HG02840 (cell line): ENCODE results near the gene CPN1.
"Not testable (repeated sequence)": the region's sequence is repeated elsewhere in the genome, so short reads cannot be mapped to it uniquely, and the experiment has no call there.

Experiments
- ATAC-seq: cut with Tn5 transposase; IDR thresholded peaks from one replicate; pipeline ENCODE4 v1.9.1; 2021; ENCODE audit warnings: mild to moderate bottlenecking, moderate library complexity, moderate number of reproducible peaks; ENCODE audit not compliant: unreplicated experiment, low FRiP score

Gene CPN1

DNA sequence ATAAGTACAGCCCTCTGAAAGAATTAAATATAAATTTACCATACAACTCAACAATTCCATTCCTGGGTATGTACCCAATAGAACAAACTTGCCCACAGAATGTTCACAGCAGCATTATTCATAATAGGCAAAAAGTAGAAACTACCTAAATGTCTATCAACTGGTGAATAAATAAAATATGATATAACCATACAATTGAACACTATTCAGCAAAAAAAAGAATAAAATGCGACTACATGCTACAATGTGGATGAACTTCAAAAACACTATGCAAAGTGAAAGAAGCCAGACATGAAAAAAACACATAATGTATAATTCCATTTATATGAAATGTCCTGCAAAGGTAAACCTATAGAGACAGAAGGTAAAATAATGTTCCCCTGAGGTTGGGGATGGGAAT, 2.0 kb upstream of the CPN1 start:
- no peak for ATAC-seq

DNA sequence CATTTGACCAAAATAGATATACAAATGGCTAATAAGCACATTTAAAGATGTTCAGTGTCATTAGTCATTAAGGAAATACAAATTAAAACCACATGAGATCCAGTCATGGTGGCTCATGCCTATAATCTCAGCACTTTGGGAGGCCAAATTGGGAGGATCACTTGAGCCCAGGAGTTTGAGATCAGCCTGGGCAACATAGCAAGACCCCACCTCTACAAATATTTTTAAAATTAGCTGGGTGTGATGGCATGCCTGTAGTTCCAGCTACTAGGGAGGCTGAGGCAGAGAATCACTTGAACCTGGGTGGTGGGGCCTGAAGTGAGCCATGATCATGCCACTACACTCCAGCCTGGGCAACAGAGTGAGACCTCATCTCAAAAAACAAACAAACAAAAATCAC, 607 bp upstream of the CPN1 start:
- not testable (repeated sequence) for ATAC-seq

DNA sequence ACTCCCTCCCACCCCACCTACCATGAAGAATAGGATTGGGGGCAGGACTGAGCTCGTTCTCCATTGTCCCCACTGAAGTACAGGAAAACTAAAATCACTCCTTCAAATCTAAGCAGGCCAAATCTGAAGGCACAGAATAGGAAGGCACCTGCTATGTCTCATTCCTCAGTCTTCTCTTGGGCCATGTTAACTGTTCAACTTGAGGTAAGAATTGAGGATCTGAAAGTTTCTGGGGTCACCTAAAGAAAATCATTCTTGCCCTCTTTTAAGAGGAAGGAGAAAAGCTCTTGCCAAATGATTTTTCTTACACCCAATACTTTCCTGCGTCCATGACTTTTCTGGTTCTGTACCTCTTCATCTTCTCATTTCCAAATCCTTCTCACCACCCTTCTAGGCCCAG, 4.9 kb downstream of the CPN1 start:
- ATAC-seq = no peak

DNA sequence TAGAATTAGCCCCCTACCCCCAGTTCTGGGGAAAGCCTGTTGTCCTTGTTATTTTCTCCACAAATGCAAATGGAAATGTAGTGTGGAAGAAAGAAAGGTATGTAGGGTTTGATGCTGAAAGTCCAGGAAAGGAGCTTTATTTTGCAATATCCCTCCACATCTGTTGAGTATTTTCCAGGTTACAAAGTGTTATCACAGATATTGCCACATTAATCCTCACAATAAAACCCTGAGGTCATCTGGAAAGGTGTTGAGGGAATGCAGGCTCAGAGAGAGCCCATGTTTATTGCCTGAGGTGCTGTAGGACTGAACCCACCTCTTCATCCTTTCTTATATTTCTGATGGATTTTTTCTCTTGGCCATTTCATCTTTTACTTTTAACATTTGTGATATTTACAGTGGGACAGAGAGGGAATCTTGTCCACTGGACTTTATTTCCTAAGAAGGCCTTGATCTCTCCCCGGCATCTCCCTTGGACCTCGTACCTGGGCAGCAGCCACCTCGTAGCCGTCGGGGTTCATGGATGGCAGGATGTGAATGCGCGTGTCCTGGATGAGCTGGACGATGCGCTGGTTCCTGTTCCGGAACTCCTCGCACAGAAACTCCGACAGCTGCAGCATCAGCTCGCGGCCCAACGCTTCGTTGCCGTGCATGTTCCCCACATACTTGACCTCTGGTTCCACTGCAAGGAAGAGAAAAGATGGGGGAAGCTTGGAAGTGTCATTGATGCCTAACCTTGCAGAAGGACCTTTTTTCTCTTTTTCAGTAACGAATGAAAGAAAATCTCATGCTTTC, 6.0 kb downstream of the CPN1 start:
- no peak for ATAC-seq

DNA sequence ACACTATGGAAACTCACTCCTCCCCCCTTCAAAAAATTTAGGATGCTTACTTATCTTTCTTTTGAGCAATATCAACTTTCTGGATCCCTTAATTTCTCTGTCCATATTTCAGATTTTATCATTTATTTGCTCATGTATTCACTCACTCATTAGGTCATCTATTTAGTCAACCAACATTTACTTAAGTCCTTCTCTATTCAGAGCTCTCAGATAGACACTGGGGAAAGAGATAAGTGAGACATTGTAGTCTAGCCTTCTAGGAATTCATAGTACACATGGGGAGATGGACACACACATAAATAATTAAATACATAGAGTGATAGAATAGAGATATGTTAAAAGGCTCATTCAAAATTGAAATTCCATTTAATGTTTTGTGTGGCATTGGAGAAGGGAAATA, 9.2 kb downstream of the CPN1 start:
- ATAC-seq = no peak

DNA sequence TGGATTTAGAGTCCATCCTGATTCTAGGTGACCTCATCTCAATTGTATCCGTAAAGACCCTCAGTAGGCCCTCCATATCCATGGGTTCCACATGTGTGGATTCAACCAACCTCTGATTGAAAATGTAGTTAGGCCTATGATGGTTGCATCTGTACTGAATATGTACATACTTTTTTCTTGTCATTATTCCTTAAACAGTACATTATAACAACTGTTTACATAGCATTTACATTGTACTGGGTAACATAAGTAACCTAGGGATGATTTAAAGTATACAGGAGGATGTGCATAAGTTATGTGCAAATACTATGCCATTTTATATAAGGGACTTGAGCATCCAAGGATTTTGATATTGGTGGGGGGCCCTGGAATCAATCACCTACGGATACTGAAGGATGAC, 10.1 kb downstream of the CPN1 start:
- ATAC-seq = no peak

DNA sequence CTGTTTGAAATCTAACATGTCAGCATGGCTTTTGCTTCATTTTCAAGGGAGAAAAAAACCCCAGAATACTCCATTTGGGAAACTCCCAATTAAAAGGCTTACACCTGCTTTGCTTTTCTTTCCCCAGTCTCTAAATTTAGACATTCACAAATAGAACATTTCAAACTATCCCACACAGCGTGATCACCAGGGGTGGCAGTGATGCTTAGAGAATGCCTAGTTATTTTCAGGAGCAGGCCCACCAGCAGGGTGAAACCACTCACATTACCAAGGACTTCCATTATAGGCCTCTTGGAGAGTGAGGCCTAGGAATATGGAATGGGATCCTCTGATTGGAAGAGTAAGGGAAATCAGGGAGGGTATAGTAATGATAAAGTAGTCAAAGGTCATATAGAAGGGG, 14.2 kb downstream of the CPN1 start:
- ATAC-seq = no peak

DNA sequence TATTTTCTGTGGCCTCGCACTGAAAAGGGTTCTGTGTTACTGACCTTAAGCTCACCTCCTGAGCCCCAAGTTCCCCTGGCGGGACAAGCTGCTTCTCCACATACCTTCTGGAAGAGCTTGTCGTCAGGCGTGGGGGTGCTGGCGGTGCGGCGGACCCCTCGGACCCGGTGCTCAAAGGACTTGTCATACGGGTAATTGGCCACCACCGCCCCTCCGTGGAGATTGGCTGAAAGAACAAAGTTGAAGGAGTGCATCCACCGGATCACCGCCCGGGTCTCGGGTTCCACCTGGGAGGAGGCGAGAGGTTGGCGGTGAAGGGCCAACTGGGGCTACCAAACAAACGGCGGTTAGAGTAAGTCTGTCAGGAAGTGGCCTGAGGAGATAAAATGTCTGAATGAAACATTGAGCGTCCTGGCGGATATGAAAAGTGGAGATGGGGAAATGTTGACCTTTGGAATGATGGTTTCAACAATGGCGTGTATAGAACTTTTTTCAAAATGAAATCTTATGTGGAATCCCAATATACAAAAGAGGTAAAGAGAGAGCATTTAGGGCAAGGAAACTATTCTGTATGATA, 16.5 kb downstream of the CPN1 start:
- ATAC-seq = no peak

DNA sequence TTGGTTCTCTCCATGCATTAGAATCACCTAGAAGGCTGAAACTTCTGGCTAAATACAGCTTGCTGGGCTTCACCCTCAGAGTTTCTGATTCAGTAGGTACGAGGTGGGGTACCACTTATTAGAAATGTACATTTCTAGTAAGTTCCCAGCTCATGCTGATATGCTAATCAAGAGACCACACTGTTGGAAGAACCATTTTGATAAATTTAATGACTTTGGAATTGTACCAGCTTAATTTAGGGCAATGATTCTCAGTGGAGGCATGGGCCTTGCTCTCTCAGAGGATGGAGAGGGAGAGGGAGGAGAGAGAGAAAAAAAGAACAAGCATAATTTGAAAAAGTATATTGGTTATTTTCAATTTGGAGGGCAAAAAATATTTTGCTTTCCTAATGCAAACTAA, 20.3 kb downstream of the CPN1 start:
- no peak for ATAC-seq

DNA sequence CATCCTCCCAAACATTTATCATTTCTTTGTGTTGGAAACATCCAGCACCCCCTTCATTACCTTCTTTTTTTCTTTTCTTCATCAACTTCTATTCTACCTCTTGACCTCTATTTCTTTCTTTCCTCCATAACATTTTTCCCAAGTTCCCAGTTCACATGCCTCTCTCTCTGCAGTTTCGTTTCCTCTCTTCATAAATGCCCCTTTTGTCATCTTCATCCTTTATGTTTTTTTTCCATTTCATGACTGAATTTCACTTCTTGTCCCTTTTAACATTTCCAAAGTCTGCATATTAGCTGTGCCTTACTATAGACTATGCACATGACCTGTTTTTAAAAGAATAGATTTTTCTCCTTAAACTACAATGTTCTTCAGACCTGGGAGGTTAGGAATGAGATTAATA, 23.7 kb downstream of the CPN1 start:
- no peak for ATAC-seq

DNA sequence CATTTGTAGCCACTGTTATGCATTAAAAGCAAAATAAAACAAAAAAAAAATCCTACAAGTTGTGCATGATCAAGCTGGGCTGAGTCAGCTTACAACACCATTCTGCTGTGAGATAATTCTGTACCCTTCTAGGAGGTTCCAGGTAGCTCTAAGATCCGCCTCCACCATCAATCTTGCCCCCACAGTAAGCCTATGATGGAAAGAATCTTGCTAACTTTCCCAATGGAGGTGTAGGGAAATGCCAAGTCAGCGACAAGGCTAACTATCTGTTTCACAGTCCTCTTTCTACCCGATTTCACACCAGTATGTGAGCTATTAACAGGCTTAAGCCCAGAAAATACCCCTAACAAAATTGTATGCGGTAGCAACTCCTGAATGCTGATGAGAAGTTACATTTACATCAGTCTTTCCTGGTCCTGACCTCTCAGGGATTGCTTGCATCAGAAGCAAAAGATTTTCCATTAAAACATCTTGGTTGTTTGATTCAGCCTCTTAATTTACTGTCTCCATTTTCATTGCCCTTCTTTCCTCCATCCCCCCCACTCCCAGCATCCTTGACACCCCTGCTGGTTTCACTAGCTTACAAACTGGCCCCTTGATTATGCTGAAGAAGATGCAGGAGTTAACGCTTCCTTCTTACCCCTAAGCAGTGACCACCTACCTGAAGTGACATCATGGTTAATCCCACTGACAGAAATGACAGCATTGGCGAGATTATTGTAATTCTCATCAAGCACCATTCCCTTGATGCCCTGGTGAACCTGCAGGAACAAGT, 27.8 kb downstream of the CPN1 start:
- ATAC-seq = no peak

DNA sequence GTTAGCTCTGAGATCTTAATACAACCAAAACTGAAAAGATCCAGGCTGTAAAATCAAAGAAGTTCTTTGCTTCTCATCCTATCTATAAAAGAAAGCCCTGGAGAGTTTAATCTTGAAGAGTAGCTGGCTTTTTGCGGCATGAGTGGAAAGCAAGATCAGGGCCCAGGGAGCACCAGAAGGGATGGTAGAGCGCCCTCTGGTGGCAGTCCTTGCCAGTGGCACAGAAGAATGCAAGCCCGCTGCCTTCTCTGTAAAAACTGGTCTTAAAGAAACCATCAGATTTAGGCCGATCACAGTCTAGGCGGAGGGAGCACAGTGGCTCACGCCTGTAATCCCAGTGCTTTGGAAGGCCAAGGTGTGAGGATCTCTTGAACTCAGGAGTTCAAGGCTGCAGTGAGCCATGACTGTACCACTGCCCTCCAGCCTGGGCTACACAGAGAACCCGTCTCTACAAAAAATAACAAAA, 35.6 kb downstream of the CPN1 start:
- ATAC-seq = no peak

DNA sequence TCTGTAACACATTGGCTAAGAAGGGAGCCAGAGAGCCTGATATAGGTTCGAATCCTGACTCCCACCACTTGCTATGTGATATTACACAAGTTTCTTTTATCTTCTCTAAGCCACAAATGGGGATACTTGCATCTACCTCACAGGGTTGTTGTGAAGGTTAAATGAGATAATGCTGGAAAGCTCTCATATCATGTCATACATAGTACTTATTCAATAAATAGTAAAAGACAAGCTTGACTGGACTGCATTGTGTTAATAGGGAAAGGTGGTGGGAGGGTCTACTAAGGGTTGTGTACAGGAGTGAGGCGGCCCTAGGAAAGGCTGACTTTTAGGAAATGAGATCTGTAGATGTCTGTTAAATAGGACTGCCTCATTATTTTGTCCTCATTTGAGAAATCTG, 36.1 kb downstream of the CPN1 start:
- no peak for ATAC-seq

DNA sequence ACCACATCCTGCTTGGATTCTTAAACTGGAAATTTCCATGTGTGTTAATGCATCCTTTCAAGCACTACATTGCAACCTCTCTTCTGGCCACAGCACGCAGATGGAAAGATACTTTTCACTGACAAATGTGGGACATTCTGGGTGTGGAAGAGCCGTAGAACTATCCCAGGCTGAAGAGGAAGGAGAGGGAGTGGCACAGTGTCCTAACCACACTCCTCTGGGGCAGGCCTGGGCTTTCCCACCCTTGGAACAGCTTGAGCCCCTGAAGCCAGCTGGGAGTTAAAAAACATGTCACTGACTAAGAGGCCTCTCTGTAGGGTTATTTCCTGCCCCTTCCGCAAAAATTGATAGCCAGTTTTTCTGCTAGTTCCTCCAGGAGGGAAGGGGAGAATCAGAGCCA, 37.9 kb downstream of the CPN1 start:
- no peak for ATAC-seq

DNA sequence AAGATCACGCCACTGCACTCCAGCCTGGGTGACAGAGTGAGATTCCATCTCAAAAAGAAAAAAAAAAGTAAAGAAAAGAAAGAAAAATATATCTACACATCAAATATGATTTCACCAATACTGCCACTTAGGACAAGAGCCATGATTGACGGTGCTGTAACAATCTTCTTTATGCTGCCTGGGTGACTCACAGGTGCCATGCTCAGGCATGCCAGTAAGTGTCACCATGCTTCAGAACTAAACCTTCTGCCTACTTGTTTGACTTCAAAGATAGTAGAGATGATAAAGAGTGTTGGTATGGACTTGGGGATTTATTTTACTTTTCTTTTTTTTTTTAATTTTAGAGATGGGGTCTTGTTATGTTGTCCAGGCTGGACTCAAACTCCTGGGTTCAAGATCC, 38.3 kb downstream of the CPN1 start:
- no peak for ATAC-seq

DNA sequence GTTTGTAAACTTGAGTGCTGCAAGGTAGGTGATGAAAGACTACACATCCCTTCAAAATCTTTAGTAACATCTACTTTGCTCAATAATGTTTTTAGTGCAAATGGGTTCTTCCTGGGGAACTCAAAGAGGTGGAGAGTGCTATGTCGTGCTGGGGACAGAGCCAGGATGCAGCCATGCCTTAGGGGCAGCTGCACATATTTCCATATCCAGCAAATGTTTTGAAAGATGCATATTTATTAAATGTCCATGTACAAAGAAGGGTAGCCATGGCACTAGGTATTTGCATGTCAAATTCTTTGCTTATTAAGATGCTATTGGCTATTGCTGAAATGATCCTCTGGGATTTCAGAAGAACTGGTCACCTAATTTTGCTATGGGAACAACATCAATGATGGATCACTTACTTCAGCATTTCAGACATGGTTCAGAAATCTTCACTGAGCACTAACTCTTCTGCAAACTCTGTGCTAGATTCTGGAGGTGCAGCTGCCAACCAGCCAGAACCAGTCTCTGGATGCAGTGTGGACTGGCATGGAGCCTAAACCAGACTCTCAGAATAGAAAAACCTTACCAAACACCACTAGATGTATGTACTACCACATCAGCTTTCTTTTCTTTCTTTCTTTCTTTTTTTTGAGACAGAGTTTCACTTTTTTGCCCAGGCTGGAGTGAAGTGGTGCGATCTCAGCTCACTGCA, 40.2 kb downstream of the CPN1 start:
- no peak for ATAC-seq

DNA sequence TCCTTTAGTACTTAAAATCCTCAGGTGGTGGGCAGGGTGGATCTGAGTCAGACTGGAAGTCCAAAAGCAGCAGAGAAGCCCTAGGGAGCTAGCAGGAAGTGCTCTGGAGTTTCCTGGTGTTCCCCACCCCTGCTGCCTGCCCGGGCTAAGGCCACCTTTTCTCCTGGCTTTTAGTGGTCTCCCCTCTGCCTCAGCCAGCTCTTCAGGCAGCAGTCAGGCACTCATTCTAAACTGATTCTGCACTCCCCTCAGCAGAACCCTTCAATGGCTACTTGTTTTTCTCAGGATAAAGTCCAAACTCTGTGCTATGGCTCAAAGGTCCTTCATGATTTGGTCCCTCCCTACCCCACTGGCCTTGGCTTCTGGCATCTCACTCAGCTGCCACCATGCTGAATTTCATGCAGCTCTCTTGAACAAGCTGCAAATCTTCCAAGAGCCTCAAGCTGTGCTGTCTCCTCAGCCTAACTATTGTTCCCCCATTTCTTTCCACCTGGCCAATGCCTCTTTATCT, 43.1 kb downstream of the CPN1 start:
- ATAC-seq = no peak

DNA sequence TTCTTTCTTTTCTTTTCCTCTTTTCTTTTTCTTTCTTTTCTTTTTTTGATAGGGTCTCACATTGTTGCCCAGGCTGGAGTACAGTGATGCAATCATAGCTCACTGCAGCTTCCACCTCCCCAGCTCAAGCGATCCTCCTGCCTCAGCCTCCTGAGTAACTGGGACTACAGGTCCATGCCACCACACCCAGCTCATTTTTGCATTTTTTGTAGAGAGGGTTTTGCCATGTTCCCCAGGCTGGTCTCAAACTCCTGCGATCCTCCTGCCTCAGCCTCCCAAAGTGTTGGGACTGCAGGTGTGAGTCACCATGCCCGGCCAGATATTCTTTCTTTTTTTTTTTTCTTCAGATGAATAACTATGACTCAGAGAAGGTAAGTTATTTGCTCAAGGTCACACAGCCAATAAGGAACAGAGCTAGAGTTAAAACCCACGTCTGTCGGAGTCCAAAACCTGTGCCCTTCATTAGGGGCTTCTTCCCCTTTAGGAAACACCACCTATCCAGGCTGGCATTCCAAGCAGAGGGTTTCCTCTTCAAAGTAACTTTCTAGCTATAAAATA, 43.8 kb downstream of the CPN1 start:
- ATAC-seq = no peak

DNA sequence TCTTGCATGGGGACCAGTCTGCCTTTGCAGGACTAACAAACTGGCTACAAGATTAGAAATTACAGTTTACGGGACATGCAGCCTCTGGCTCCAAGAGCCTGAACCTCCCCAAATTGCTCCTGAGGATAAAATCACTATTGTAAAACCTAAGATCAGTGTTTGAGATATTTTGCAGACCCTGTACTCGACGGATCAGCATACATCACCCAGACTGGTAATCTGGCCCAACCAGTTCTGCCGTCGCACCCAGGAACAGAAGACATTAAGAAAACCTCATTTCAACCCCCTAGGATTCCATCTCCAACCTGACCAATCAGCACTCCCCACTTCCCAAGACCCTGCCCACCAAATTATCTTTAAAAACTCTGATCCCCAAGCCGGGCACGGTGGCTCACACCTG, 44.8 kb downstream of the CPN1 start:
- no peak for ATAC-seq

DNA sequence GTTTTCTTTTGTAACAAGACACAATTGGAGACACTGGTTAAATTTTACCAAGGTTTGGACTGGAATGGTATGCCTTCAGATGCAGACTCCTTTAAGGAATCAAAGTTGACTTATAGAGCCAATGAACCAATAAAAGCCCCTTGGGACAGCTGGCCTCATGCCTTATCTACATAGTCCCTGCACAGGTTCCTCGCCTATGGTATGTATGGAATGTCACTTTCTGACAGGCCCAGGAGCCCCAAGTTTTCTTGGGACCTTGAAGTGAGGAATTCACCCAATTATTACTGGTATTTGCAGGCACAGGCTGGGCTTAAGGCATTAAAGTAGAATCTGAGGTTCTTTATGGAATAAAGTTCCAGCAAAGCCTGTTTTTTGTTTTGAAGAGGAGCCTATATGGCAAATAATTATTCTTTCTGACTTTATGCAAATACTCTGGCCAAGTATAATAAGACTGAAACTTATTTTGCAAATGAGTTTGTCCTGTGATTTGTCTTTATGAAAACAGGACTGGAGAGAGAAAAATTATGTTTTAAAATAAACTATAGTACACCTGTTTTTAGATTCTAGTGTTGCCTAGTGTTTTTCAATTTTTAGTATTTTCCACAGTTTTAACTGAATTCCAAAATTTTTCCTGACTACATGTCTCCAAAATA, 47.8 kb downstream of the CPN1 start:
- no peak for ATAC-seq
